Measurements from ENCODE around the gene NUF2. TPM values are rescaled to one million over a fixed set of nuclear protein-coding genes. Genes with fewer than 3 reads are reported as not detected.
A peak's percentile ranks its signal among the peaks of the same experiment; 100 is the strongest.

Gene NUF2
- total RNA-seq (2013; cell fraction: nucleolus; rRNA removed): 61.9 and 68.9 TPM in 2 replicates
- total RNA-seq (2014; rRNA removed) (36.6 and 49.6 TPM in 2 replicates), total RNA-seq (2014; rRNA removed; fragmentation: Illumina TruSeq; extraction: Trizol) (58.0 and 59.3 TPM in 2 replicates), total RNA-seq (2021) (33.7 and 37.1 TPM in 2 replicates), polyA plus RNA-seq (2011; rRNA removed) (57.0 and 96.8 TPM in 2 replicates), polyA plus RNA-seq (2014; fragmentation: Illumina TruSeq; extraction: Trizol) (60.4 and 74.3 TPM in 2 replicates), polyA plus RNA-seq (2014; fragmentation: Nextera tagmentation; extraction: Ambion mirVana) (10 to 100 TPM; 27.4 to 34.1 TPM), polyA plus RNA-seq (2014; rRNA removed) (32.1 and 43.3 TPM in 2 replicates), polyA plus RNA-seq (2016; fragmentation: Nextera tagmentation; extraction: Ambion mirVana) (10 to 100 TPM; 54.9 to 62.6 TPM), polyA minus RNA-seq (2011; rRNA and poly(A)+ RNA removed) (19.9 and 25.1 TPM in 2 replicates), Bru-seq, nascent RNA (percentile 81 among the genes with signal in this experiment), BruChase-seq, experiment 1, labeled RNA remaining after a 6-hour chase (percentile 87 among the genes with signal in this experiment), BruChase-seq, experiment 2, labeled RNA remaining after a 2-hour chase (percentile 91 among the genes with signal in this experiment)
- 8.7 TPM for polyA plus RNA-seq (2011; ENCODE audit: low read depth)
- polyA plus RNA-seq (2011; cell fraction: cytosol; rRNA removed): 18.2 and 19.6 TPM in 2 replicates
- 54.1 and 62.5 TPM in 2 replicates for polyA plus RNA-seq (2011; cell fraction: nucleus; rRNA removed)
- polyA plus RNA-seq (2012): 18.0 and 25.4 TPM in 2 replicates
- polyA minus RNA-seq (2011; cell fraction: cytosol; rRNA and poly(A)+ RNA removed): 8.3 and 9.9 TPM in 2 replicates
- 33.7 and 34.3 TPM in 2 replicates for polyA minus RNA-seq (2011; cell fraction: nucleus; rRNA and poly(A)+ RNA removed)
- long read RNA-seq, experiment 1, transcript NUF2-201 (14 exons, 1,969 nt): major isoform, 14 of 42 reads
- long read RNA-seq, experiment 1, partial matches to known transcripts: 15 of 42 reads
- long read RNA-seq, experiment 1, other reads (novel, unspliced or antisense): 10 of 42 reads
- long read RNA-seq, experiment 2, transcript NUF2-201 (14 exons, 1,969 nt): major isoform, 64 of 302 reads
- long read RNA-seq, experiment 2, transcript NUF2-202 (14 exons, 1,842 nt): minor isoform, 19 of 302 reads
- long read RNA-seq, experiment 2, partial matches to known transcripts: 152 of 302 reads
- long read RNA-seq, experiment 2, other reads (novel, unspliced or antisense): 67 of 302 reads

GRCh38 chr1:163321311-163322305, at the start of gene NUF2:
Gene NUF2, plus strand, starts transcription at chr1:163321954. Its CDS starts 4,098 bp downstream, at chr1:163326052.
- Histone ChIP-seq H3K36me3 (ENCODE audit: control insufficient read depth in 2 of 2, insufficient read depth in 2 of 2, low read length in 1 of 2) (peaks cover 0 to 3% of the 10 kb centered on the region in 2 experiments; a peak in 1 of 4 replicates), H3K79me2 (ENCODE audit: control insufficient read depth, insufficient read depth, low read length) (peaks cover 40% of the 10 kb centered on the region), H3K4me2 (ENCODE audit: control insufficient read depth, insufficient read depth) (peak within 1 kb of the TSS; percentile 79), H4K20me1 (ENCODE audit: control insufficient read depth, insufficient read depth) (no peaks in the 10 kb centered on the region), H2AFZ (ENCODE audit: control insufficient read depth, low read depth, low read length) (peak within 1 kb of the TSS; percentile 89), H3K27me3 (replicated peaks in 1 of 2; ENCODE audit: control insufficient read depth in 2 of 2, insufficient read depth in 2 of 2, low read length in 1 of 2) (no peaks in the 10 kb centered on the region), H3K4me1 (ENCODE audit: control insufficient read depth, insufficient read depth, low read length) (no peaks in the 10 kb centered on the region; the same call in 1 of the 2 replicates), H3K9me3 (replicated peaks; ENCODE audit: control insufficient read depth, insufficient read depth, low read length) (no peaks in the 10 kb centered on the region), H3K4me3 (peak within 1 kb of the TSS; percentile 74), H3K9ac (ENCODE audit: control insufficient read depth, insufficient read depth, low read length) (peak within 1 kb of the TSS; percentile 67), H3K27ac (ENCODE audit: control insufficient read depth, insufficient read depth) (peak within 1 kb of the TSS; percentile 82)
- WGBS (ENCODE audit: insufficient coverage, insufficient replicate concordance, low lambda C conversion rate, missing lambda C conversion rate): 1% methylated on average over 58 of the region's 58 CpGs
- BruUV-seq (replicated peaks): TSS peak; percentile 92
- peak; percentile 99 for FAIRE-seq
- POLR2A ChIA-PET: interaction anchor here (1.0 kb wide), 1 partner anchor 11 kb away, joined by 3 read pairs; no protein-coding TSS in a partner anchor
- RAD21 ChIA-PET (ENCODE audit: unreplicated experiment): no interaction called here
- peak; percentile 96 for ATAC-seq
- intact Hi-C loops (cut with micrococcal nuclease; ENCODE audit: unreplicated experiment) (loop anchor here (5.0 kb wide), 1 partner anchor 689 kb away; the partner anchor contains the start of gene DDR2), in situ Hi-C loops (cut with MboI) (no loop called here)
- DNase-seq (ENCODE audit: low read depth, low spot score): peak; percentile 96
- CTCF ChIA-PET: interaction anchor here (0.7 to 2.5 kb wide), 3 partner anchors 30 to 474 kb away, joined by 3 to 6 read pairs (median 3); no protein-coding TSS in a partner anchor
- SMC1A ChIA-PET (ENCODE audit: uncharacterized antibody, unreplicated experiment): interaction anchor here (1.0 to 1.3 kb wide), 2 partner anchors 22 to 39 kb away, joined by 3 read pairs; no protein-coding TSS in a partner anchor
- TF ChIP-seq ZZZ3 (IDR thresholded peaks at IDR 0.05; ENCODE audit: control insufficient read depth, insufficient read length, low read depth) (peak; percentile 43), IKZF1 (conservative IDR thresholded peaks at IDR 0.05) (peak; percentile 97), RBBP5 (conservative IDR thresholded peaks at IDR 0.05) (no peak), POLR2A (IDR thresholded peaks at IDR 0.05; ENCODE audit: low read depth, low read length) (peak; percentile 86), CREM (IDR thresholded peaks at IDR 0.05; ENCODE audit: low read depth) (peak; percentile 96), ZNF24 (IDR thresholded peaks at IDR 0.05) (peak; percentile 84), PBX3 (IDR thresholded peaks at IDR 0.05; ENCODE audit: insufficient replicate concordance, low read depth, low read length) (peak; percentile 75), MXI1 (IDR thresholded peaks at IDR 0.05; ENCODE audit: low read depth, low read length) (peak; percentile 97), CBFB (IDR thresholded peaks at IDR 0.05; ENCODE audit: low read depth) (peak; percentile 99), RB1 (IDR thresholded peaks at IDR 0.05; ENCODE audit: borderline replicate concordance) (peak; percentile 98), BCL11A (IDR thresholded peaks at IDR 0.05; ENCODE audit: low read depth, low read length) (peak; percentile 70; the same call in 1 of the 2 replicates), E2F8 (IDR thresholded peaks at IDR 0.05; ENCODE audit: low read depth, partially characterized antibody) (peak; percentile 95), SUPT20H (IDR thresholded peaks at IDR 0.05; ENCODE audit: borderline replicate concordance, control insufficient read depth, low read depth, low read length) (no peak)

Measured in GM12878 (cell line).